H1 (cell line): ENCODE results near the gene UNC93A. TPM values are rescaled to one million over a fixed set of nuclear protein-coding genes. Genes with fewer than 3 reads are reported as not detected.

Source experiments
- CTCF ChIA-PET: fragments of 300-600 bp; sonication (Branson Sonifier 250); formaldehyde crosslinking; loops from one replicate; lab custom pipeline; 2021; ENCODE audit not compliant: partially characterized antibody; lab: Charles Lee
- POLR2A ChIA-PET: fragments of 300-600 bp; sonication (Branson Sonifier 250); formaldehyde crosslinking; loops from one replicate; lab custom pipeline; 2021; ENCODE audit warnings: inconsistent platforms; ENCODE audit not compliant: partially characterized antibody; lab: Charles Lee
- DNase-seq, 2 experiments: peaks; one replicate each; pipeline versions ENCODE4 v3.0.0 to v3.0.0-alpha.2; 2010 to 2022; ENCODE audit warnings: low spot score in 2 of 2, low read depth in 1 of 2, mixed read lengths in 1 of 2
- FAIRE-seq: peaks from 2 replicates; lab custom pipeline; 2011; peaks lifted over from hg19 to GRCh38; lab: Jason Lieb, UNC
- H2AFZ ChIP-seq: 2 replicates; pipeline ENCODE4 v1.8.1; 2012; ENCODE audit warnings: low read length, inconsistent platforms
- H2AK5ac ChIP-seq: 2 replicates; pipeline ENCODE4 v1.6.1; 2013; ENCODE audit warnings: low read depth, low read length
- H2BK120ac ChIP-seq: replicated peaks from 2 replicates; pipeline ENCODE3; 2013; ENCODE audit warnings: low read depth, low read length, inconsistent platforms
- H2BK12ac ChIP-seq: 2 replicates; pipeline ENCODE4 v1.6.1; 2013; ENCODE audit warnings: low read depth, low read length
- H2BK15ac ChIP-seq: 2 replicates; pipeline ENCODE4 v1.6.1; 2013; ENCODE audit warnings: low read length
- H2BK20ac ChIP-seq: 2 replicates; pipeline ENCODE4 v1.6.1; 2013; ENCODE audit warnings: low read length
- H2BK5ac ChIP-seq: 2 replicates; pipeline ENCODE4 v1.6.1; 2013; ENCODE audit warnings: low read depth, low read length
- H3K14ac ChIP-seq: 2 replicates; pipeline ENCODE4 v1.6.1; 2013; ENCODE audit warnings: inconsistent platforms; ENCODE audit not compliant: insufficient read length
- H3K18ac ChIP-seq: 2 replicates; pipeline ENCODE4 v1.6.1; 2013; ENCODE audit warnings: low read length; ENCODE audit errors: extremely low read depth
- H3K23ac ChIP-seq: 2 replicates; pipeline ENCODE4 v1.6.1; 2013; ENCODE audit warnings: inconsistent platforms; ENCODE audit not compliant: insufficient read length
- H3K23me2 ChIP-seq: 2 replicates; pipeline ENCODE4 v1.6.1; 2013; ENCODE audit warnings: low read depth, low read length
- H3K27ac ChIP-seq: 2 replicates; pipeline ENCODE4 v1.6.1; 2011; ENCODE audit warnings: low read depth, low read length, inconsistent platforms
- H3K27me3 ChIP-seq, 4 experiments: replicated peaks in 1 of 4; 1 replicate in 1 of 4; 2 replicates in 3 of 4; pipeline versions ENCODE4 v1.6.1 to v1.8.1; 2011 to 2013; ENCODE audit warnings: low read length in 3 of 4, mild to moderate bottlenecking in 3 of 4, inconsistent platforms in 2 of 4, mixed read lengths in 2 of 4, moderate library complexity in 1 of 4; ENCODE audit not compliant: control insufficient read depth in 3 of 4, insufficient read depth in 3 of 4; ENCODE audit errors: extremely low read depth in 1 of 4
- H3K36me3 ChIP-seq, 4 experiments: 2 replicates each; pipeline versions ENCODE4 v1.6.1 to v1.8.1; 2011 to 2013; ENCODE audit warnings: mild to moderate bottlenecking in 4 of 4, low read length in 3 of 4, moderate library complexity in 2 of 4, control low read depth in 1 of 4, inconsistent platforms in 1 of 4; ENCODE audit not compliant: insufficient read depth in 4 of 4, control insufficient read depth in 2 of 4
- H3K4ac ChIP-seq: replicated peaks from 2 replicates; pipeline ENCODE3; 2013; ENCODE audit warnings: low read length, low read depth, mixed read lengths, inconsistent platforms; ENCODE audit not compliant: insufficient read length
- H3K4me1 ChIP-seq, 4 experiments: replicated peaks in 1 of 4; 1 replicate in 1 of 4; 2 replicates in 3 of 4; pipeline versions ENCODE4 v1.6.1 to v1.8.1; 2011 to 2013; ENCODE audit warnings: low read length in 3 of 4, inconsistent platforms in 2 of 4, mixed read lengths in 1 of 4; ENCODE audit not compliant: insufficient read depth in 4 of 4, control insufficient read depth in 3 of 4
- H3K4me2 ChIP-seq, 2 experiments: 2 replicates each; pipeline versions ENCODE4 v1.6.1 to v1.8.1; 2011 to 2013; ENCODE audit warnings: low read depth in 2 of 2, low read length in 2 of 2, control low read depth in 1 of 2, inconsistent platforms in 1 of 2, mild to moderate bottlenecking in 1 of 2; ENCODE audit not compliant: insufficient read depth in 1 of 2
- H3K4me3 ChIP-seq, 4 experiments: fragments of 200-600, 300-600 bp in 1 of 4; sonication (generic), shearing (Covaris generic), sonication (Bioruptor Twin) in 1 of 4; 2 replicates each; pipeline versions ENCODE4 v1.5.1 to v1.8.1; 2011 to 2016; ENCODE audit warnings: low read length in 4 of 4, low read depth in 3 of 4, control low read depth in 2 of 4, inconsistent platforms in 2 of 4, mild to moderate bottlenecking in 2 of 4, mixed read lengths in 1 of 4, moderate library complexity in 1 of 4; ENCODE audit not compliant: insufficient read depth in 2 of 4; ENCODE audit errors: extremely low read depth in 1 of 4
- H3K56ac ChIP-seq: replicated peaks from 2 replicates; pipeline ENCODE3; 2013; ENCODE audit warnings: low read depth, mild to moderate bottlenecking, mixed read lengths, low read length, inconsistent platforms; ENCODE audit not compliant: insufficient read length
- H3K79me1 ChIP-seq: 2 replicates; pipeline ENCODE4 v1.6.1; 2013; ENCODE audit warnings: low read depth, low read length, control low read depth
- H3K79me2 ChIP-seq, 2 experiments: 2 replicates each; pipeline versions ENCODE4 v1.6.1 to v1.8.1; 2012 to 2013; ENCODE audit warnings: low read length in 2 of 2, mild to moderate bottlenecking in 2 of 2, inconsistent platforms in 1 of 2; ENCODE audit not compliant: insufficient read depth in 2 of 2, control insufficient read depth in 1 of 2
- H3K9ac ChIP-seq, 4 experiments: replicated peaks in 1 of 4; 1 replicate in 1 of 4; 2 replicates in 3 of 4; pipeline versions ENCODE4 v1.6.1 to v1.8.1; 2011 to 2013; ENCODE audit warnings: low read depth in 3 of 4, low read length in 3 of 4, control low read depth in 2 of 4, mild to moderate bottlenecking in 2 of 4, moderate library complexity in 2 of 4, inconsistent platforms in 1 of 4; ENCODE audit errors: extremely low read depth in 1 of 4
- H3K9me3 ChIP-seq, 2 experiments: 2 replicates each; pipeline versions ENCODE4 v1.6.1 to v1.8.1; 2012 to 2013; ENCODE audit warnings: mild to moderate bottlenecking in 2 of 2, moderate library complexity in 2 of 2, control low read depth in 1 of 2, inconsistent platforms in 1 of 2, low read depth in 1 of 2, low read length in 1 of 2, mixed read lengths in 1 of 2; ENCODE audit not compliant: insufficient read depth in 2 of 2
- H4K20me1 ChIP-seq, 2 experiments: replicated peaks in 1 of 2; 2 replicates each; pipeline versions ENCODE3 to v1.8.1; 2011 to 2013; ENCODE audit warnings: inconsistent platforms in 2 of 2, low read length in 2 of 2, mild to moderate bottlenecking in 1 of 2; ENCODE audit not compliant: insufficient read depth in 2 of 2, control insufficient read depth in 1 of 2
- H4K5ac ChIP-seq: 2 replicates; pipeline ENCODE4 v1.6.1; 2013; ENCODE audit warnings: low read length, low read depth, mixed read lengths, inconsistent platforms; ENCODE audit not compliant: insufficient read length
- H4K8ac ChIP-seq: 2 replicates; pipeline ENCODE4 v1.8.0; 2013; ENCODE audit warnings: mild to moderate bottlenecking, moderate library complexity, low read length, inconsistent platforms; ENCODE audit not compliant: insufficient read depth; ENCODE audit errors: extremely low read depth
- H4K91ac ChIP-seq: replicated peaks from 2 replicates; pipeline ENCODE3; 2013; ENCODE audit warnings: low read length, mixed read lengths, inconsistent platforms; ENCODE audit not compliant: insufficient read length
- ASH2L ChIP-seq: fragments of 200-600, 300-600 bp; sonication (generic); IDR thresholded peaks from one replicate; pipeline ENCODE4 v1.7.1; 2017; ENCODE audit warnings: low read length
- WGBS, 2 experiments: shearing (Covaris generic) in 1 of 2; methylation state at CpG; one replicate each; pipeline versions ENCODE4 v1.1.6 to v1.1.7; 2013 to 2015; ENCODE audit warnings: low lambda C conversion rate in 2 of 2, mixed read lengths in 2 of 2, inconsistent platforms in 1 of 2, low coverage in 1 of 2, missing lambda C conversion rate in 1 of 2; ENCODE audit not compliant: insufficient replicate concordance in 2 of 2, insufficient coverage in 1 of 2, insufficient read length in 1 of 2; ENCODE audit errors: extremely low coverage in 1 of 2, missing lambda C conversion rate in 1 of 2; 5-methylcytosine and 5-hydroxymethylcytosine counted together
- polyA plus RNA-seq, 7 experiments: library from polyadenylated mRNA; depleted of rRNA in 3 of 7; stranded (reverse) in 5 of 7; unstranded in 2 of 7; fragments of >200 nt in 5 of 7; fragments of 200-250 nt in 2 of 7; gene quantifications; 1 replicate in 5 of 7; 2 replicates in 1 of 7; 4 replicates in 1 of 7; pipeline versions ENCODE4 v1.2.1 to v1.2.3, GENCODE V29; 2011 to 2013; ENCODE audit warnings: missing spikeins in 2 of 7, mixed read lengths in 2 of 7
- total RNA-seq: library from RNA; stranded (reverse); fragmentation: NEBNext Ultra II Directional; extraction: Animal tissue kit (Norgen Biotek cat#: 25700); gene quantifications from 2 replicates; pipeline ENCODE4 v1.2.1, GENCODE V29; 2021
- TF ChIP-seq, protein P1 (sequence below): IDR thresholded peaks from 2 replicates; pipeline ENCODE4 v1.6.1; 2012; ENCODE audit warnings: inconsistent platforms

The UNC93A gene
- total and polyA plus RNA-seq, 2 of the 8 experiments (the other 6 are each of a cell fraction or from before 2014, with no cell fraction given), result 0.39 TPM; not detected in 1

GRCh38 chr6:167268683-167269280 lies 22.3 kb upstream of the UNC93A start:
- H3K27ac ChIP-seq, result no peak overlapping the region
- H3K23ac ChIP-seq, result no peak overlapping the region
- H3K4me3 ChIP-seq, result no peak overlapping the region
- 92% methylated on average over 20 of the region's 20 CpGs; no CpG with 5 or more reads in 1 of the 2 experiments for WGBS, 2 experiments
- H4K20me1 ChIP-seq, result no peaks in the 10 kb centered on the region
- H3K36me3 ChIP-seq, result no peaks in the 10 kb centered on the region
- H3K79me2 ChIP-seq, result no peaks in the 10 kb centered on the region
- FAIRE-seq (no peak), DNase-seq (no peak)
- TF ChIP-seq, protein P1, sequence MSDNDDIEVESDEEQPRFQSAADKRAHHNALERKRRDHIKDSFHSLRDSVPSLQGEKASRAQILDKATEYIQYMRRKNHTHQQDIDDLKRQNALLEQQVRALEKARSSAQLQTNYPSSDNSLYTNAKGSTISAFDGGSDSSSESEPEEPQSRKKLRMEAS, result 0 out of 2 replicates have a peak, but pooled peaks have one; percentile 26
- TF ChIP-seq ASH2L, result no peak
- H2BK12ac ChIP-seq, result peak overlapping the region; percentile 88; the same call in 1 of the 2 replicates
- peak overlapping the region; percentile 30; the same call in 1 of the 2 replicates for H2BK5ac ChIP-seq
- no peak overlapping the region for H2AK5ac ChIP-seq
- H3K4ac ChIP-seq, result peak overlapping the region; percentile 90
- no peak overlapping the region for H3K56ac ChIP-seq
- peak overlapping the region; percentile 73 for H4K91ac ChIP-seq
- H4K8ac ChIP-seq, result no peak overlapping the region; the same call in 1 of the 2 replicates
- no peaks in the 10 kb centered on the region for H3K9me3 ChIP-seq
- peak overlapping the region; percentile 9; the same call in 1 of the 2 replicates for H3K18ac ChIP-seq
- CTCF ChIA-PET, result interaction anchor here (0.9 to 2.2 kb wide), 8 partner anchors 10 to 49 kb away, joined by 3 to 6 read pairs (median 4); no protein-coding TSS in a partner anchor
- no peaks in the 10 kb centered on the region for H3K79me1 ChIP-seq
- peak overlapping the region; percentile 6 for H4K5ac ChIP-seq
- no peak overlapping the region for H2BK15ac ChIP-seq
- H3K9ac ChIP-seq, result no peak overlapping the region
- no peaks in the 10 kb centered on the region for H3K23me2 ChIP-seq
- H2AFZ ChIP-seq, result no peak overlapping the region
- H2BK120ac ChIP-seq, result no peak overlapping the region
- POLR2A ChIA-PET, result interaction anchor here (2.0 kb wide), 1 partner anchor 24 kb away, joined by 7 read pairs; no protein-coding TSS in a partner anchor
- no peaks in the 10 kb centered on the region for H3K27me3 ChIP-seq
- no peaks in the 10 kb centered on the region; a peak in 2 of 7 replicates for H3K4me1 ChIP-seq
- no peak overlapping the region for H3K4me2 ChIP-seq
- no peak overlapping the region for H3K14ac ChIP-seq
- peak overlapping the region; percentile 80; the same call in 1 of the 2 replicates for H2BK20ac ChIP-seq
